Mesenchymal stem cell (in vitro differentiated cells and primary cell): ENCODE measurements around the gene ZRANB1.

Experiments
- DNase-seq: peaks from one replicate; pipeline ENCODE4 v3.0.0-alpha.2; 2013
- H2AFZ ChIP-seq: one replicate; pipeline ENCODE4 v1.6.1; 2013; ENCODE audit warnings: low read depth, mild to moderate bottlenecking, control low read depth, inconsistent platforms, low read length, moderate library complexity
- H2AK5ac ChIP-seq: 2 replicates; pipeline ENCODE4 v1.6.1; 2013; ENCODE audit warnings: low read length, moderate library complexity, mild to moderate bottlenecking, inconsistent platforms; ENCODE audit not compliant: severe bottlenecking
- H2BK120ac ChIP-seq: one replicate; pipeline ENCODE4 v1.6.1; 2013; ENCODE audit warnings: low read depth, mild to moderate bottlenecking, inconsistent platforms, low read length, moderate library complexity
- H2BK12ac ChIP-seq, 2 experiments: one replicate each; pipeline ENCODE4 v1.6.1; 2013; ENCODE audit warnings: inconsistent platforms in 2 of 2, low read length in 2 of 2, mild to moderate bottlenecking in 2 of 2, moderate library complexity in 2 of 2, control low read depth in 1 of 2
- H2BK15ac ChIP-seq: one replicate; pipeline ENCODE4 v1.6.1; 2013; ENCODE audit warnings: mild to moderate bottlenecking, low read depth, inconsistent platforms; ENCODE audit not compliant: poor library complexity, severe bottlenecking
- H2BK5ac ChIP-seq: 2 replicates; pipeline ENCODE4 v1.6.1; 2013; ENCODE audit warnings: low read depth, mild to moderate bottlenecking, low read length, control low read depth, inconsistent platforms; ENCODE audit not compliant: poor library complexity, severe bottlenecking
- H3K14ac ChIP-seq, 2 experiments: one replicate each; pipeline ENCODE4 v1.6.1; 2013; ENCODE audit warnings: inconsistent platforms in 2 of 2, low read length in 2 of 2, control low read depth in 1 of 2, mild to moderate bottlenecking in 1 of 2, moderate library complexity in 1 of 2
- H3K18ac ChIP-seq, 2 experiments: one replicate each; pipeline ENCODE4 v1.6.1; 2013; ENCODE audit warnings: inconsistent platforms in 2 of 2, low read length in 2 of 2, control low read depth in 1 of 2, low read depth in 1 of 2, mild to moderate bottlenecking in 1 of 2
- H3K23ac ChIP-seq, 2 experiments: one replicate each; pipeline ENCODE4 v1.6.1; 2013; ENCODE audit warnings: inconsistent platforms in 2 of 2, low read length in 2 of 2, mild to moderate bottlenecking in 2 of 2, moderate library complexity in 2 of 2, control low read depth in 1 of 2
- H3K27ac ChIP-seq: 2 replicates; pipeline ENCODE4 v1.5.1; 2013; ENCODE audit warnings: mild to moderate bottlenecking, moderate library complexity, low read length, control low read depth, inconsistent platforms; ENCODE audit not compliant: poor library complexity, severe bottlenecking
- H3K27me3 ChIP-seq, 2 experiments: 2 replicates each; pipeline versions ENCODE4 v1.6.1 to v1.7.0; 2013; ENCODE audit warnings: low read length in 2 of 2, mild to moderate bottlenecking in 2 of 2, moderate library complexity in 2 of 2, control low read depth in 1 of 2, inconsistent platforms in 1 of 2; ENCODE audit not compliant: control insufficient read depth in 1 of 2, insufficient read depth in 1 of 2
- H3K36me3 ChIP-seq, 2 experiments: 2 replicates each; pipeline versions ENCODE4 v1.6.1 to v1.7.0; 2013; ENCODE audit warnings: low read length in 2 of 2, control low read depth in 1 of 2, inconsistent platforms in 1 of 2, low read depth in 1 of 2, mild to moderate bottlenecking in 1 of 2; ENCODE audit not compliant: insufficient read depth in 2 of 2, control insufficient read depth in 1 of 2
- H3K4ac ChIP-seq, 2 experiments: one replicate each; pipeline ENCODE4 v1.6.1; 2013; ENCODE audit warnings: inconsistent platforms in 2 of 2, low read length in 2 of 2, mild to moderate bottlenecking in 2 of 2, moderate library complexity in 2 of 2, control low read depth in 1 of 2, low read depth in 1 of 2
- H3K4me1 ChIP-seq: 2 replicates; pipeline ENCODE4 v1.6.1; 2013; ENCODE audit warnings: low read depth, low read length, control low read depth; ENCODE audit not compliant: control insufficient read depth, insufficient read depth
- H3K4me2 ChIP-seq: 2 replicates; pipeline ENCODE4 v1.6.1; 2013; ENCODE audit warnings: low read length, mild to moderate bottlenecking, inconsistent platforms; ENCODE audit not compliant: poor library complexity, severe bottlenecking
- H3K4me3 ChIP-seq, 2 experiments: 2 replicates each; pipeline versions ENCODE4 v1.5.1 to v1.7.0; 2013; ENCODE audit warnings: low read length in 2 of 2, mild to moderate bottlenecking in 2 of 2, control low read depth in 1 of 2, low read depth in 1 of 2; ENCODE audit not compliant: insufficient read depth in 1 of 2
- H3K79me1 ChIP-seq: replicated peaks from 2 replicates; pipeline ENCODE4 v1.6.1; 2013; ENCODE audit warnings: mild to moderate bottlenecking, control low read depth, low read length, inconsistent platforms; ENCODE audit not compliant: poor library complexity, severe bottlenecking
- H3K9ac ChIP-seq: 2 replicates; pipeline ENCODE4 v1.7.0; 2013; ENCODE audit warnings: mild to moderate bottlenecking, low read length, moderate library complexity
- H3K9me3 ChIP-seq: 2 replicates; pipeline ENCODE4 v1.7.0; 2013; ENCODE audit warnings: mild to moderate bottlenecking, low read length; ENCODE audit not compliant: control insufficient read depth
- H4K8ac ChIP-seq: one replicate; pipeline ENCODE4 v1.6.1; 2013; ENCODE audit warnings: inconsistent platforms, mild to moderate bottlenecking, low read length, moderate library complexity
- H4K91ac ChIP-seq: one replicate; pipeline ENCODE4 v1.6.1; 2013; ENCODE audit warnings: mild to moderate bottlenecking, low read length, inconsistent platforms
- WGBS: methylation state at CpG from one replicate; pipeline ENCODE4 v1.1.7; 2013; ENCODE audit warnings: mixed read lengths; 5-methylcytosine and 5-hydroxymethylcytosine counted together

Gene ZRANB1

DNA sequence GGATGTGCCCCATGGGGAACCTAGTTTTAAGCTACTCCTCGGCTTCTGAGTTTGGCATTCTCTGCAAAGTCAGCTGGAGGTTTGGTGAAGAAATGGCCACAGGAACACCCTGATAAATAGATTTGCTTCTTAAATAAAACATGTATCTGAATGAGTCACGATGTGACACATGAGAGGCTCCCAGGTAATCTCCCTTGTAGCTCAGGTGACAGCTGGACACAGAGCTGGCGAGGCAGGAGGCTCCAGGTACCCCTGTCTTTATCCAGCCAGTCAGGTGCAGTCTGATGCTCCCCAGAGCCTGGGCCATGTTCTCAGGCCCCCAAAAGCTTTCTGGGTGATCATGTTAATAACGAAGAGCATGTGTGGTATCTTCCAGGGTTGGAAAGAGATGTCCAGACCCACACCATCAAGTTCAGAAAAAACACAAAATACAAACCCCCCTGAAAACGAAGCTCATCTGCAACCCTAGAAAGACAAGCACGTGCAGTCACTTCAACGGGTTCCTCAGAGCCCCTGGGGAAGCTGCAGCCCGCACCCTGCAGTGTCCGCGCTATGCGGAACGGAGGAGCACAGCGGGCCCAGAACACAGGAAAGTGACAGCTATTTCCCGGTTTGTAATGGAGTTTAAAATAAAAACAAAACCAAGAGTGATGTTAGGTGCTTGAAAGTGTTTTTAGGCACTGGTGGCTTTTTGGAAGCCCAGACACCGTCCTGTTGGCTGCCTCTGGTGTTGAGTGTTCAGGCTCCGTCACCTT, 69.4 kb downstream of the ZRANB1 start:
- Histone ChIP-seq H3K18ac (no peak overlapping the region), H2BK5ac (no peak overlapping the region), H3K4ac (no peak overlapping the region), H2BK15ac (no peak overlapping the region), H3K9ac (no peak overlapping the region), H3K79me1 (peaks cover 81% of the 10 kb centered on the region), H2AFZ (no peak overlapping the region), H2BK12ac (no peak overlapping the region), H2BK120ac (no peak overlapping the region), H4K91ac (no peak overlapping the region), H3K27me3 (no peaks in the 10 kb centered on the region), H3K23ac (no peak overlapping the region), H4K8ac (no peak overlapping the region), H3K27ac (no peak overlapping the region), H3K14ac (no peak overlapping the region), H2AK5ac (no peak overlapping the region), H3K9me3 (no peaks in the 10 kb centered on the region), H3K36me3 (peaks cover 20 to 69% of the 10 kb centered on the region in 2 experiments), H3K4me2 (no peak overlapping the region), H3K4me3 (peak overlapping the region in 1 of 2 experiments; percentile 11), H3K4me1 (peaks cover 4% of the 10 kb centered on the region)
- 96% methylated on average over 15 of the region's 16 CpGs for WGBS
- no peak for DNase-seq

DNA sequence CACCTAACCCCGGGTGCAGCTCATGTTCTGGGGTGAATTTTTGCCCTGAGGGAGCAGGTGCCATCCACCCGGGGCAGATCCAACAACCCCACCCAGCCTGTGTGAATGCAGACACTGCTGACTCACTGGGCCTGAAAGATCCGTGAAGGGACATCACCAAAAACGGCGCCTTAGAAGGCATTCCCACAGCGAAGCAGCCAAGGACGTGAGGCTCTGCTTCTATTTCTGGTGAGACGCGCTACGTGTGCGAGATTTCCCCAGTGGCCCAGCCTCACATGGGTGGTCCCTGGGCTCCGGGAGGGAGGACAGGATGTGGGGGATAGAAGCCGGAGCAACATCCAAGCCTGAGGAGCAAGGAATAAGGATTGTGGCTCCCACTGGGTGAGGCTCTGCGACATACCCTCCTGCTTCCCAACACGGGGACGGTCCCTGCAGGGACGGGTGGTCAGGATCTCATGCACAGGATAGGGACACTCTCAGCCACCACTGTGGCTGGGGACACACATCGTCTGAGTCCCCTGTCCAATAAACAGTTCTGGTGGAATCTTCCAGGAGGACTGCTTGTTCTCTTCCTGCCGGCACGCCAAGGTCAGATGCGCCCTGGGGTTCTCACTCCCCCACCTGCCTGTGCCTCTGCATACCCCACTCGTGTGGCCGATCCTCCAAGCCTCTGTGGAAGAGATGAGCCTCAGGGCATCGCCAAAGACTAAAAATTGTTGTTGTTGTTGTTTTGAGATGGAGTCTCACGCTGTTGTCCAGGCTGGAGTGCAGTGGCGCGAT, 70.2 kb downstream of the ZRANB1 start:
- Histone ChIP-seq H2BK120ac (no peak overlapping the region), H3K9me3 (no peaks in the 10 kb centered on the region), H3K79me1 (peaks cover 78% of the 10 kb centered on the region), H4K8ac (no peak overlapping the region), H4K91ac (no peak overlapping the region), H2AFZ (no peak overlapping the region), H3K4me3 (peak overlapping the region in 1 of 2 experiments; percentile 11), H3K9ac (no peak overlapping the region), H3K4ac (no peak overlapping the region), H2BK5ac (no peak overlapping the region), H3K27ac (no peak overlapping the region), H3K36me3 (peaks cover 20 to 69% of the 10 kb centered on the region in 2 experiments), H3K18ac (no peak overlapping the region), H3K14ac (peak overlapping the region in 1 of 2 experiments; percentile 9), H2AK5ac (no peak overlapping the region), H2BK15ac (no peak overlapping the region), H3K4me1 (peaks cover 5% of the 10 kb centered on the region), H3K27me3 (no peaks in the 10 kb centered on the region), H2BK12ac (no peak overlapping the region), H3K4me2 (no peak overlapping the region), H3K23ac (peak overlapping the region in 1 of 2 experiments; percentile 51)
- 94% methylated on average over 26 of the region's 27 CpGs for WGBS
- no peak for DNase-seq

DNA sequence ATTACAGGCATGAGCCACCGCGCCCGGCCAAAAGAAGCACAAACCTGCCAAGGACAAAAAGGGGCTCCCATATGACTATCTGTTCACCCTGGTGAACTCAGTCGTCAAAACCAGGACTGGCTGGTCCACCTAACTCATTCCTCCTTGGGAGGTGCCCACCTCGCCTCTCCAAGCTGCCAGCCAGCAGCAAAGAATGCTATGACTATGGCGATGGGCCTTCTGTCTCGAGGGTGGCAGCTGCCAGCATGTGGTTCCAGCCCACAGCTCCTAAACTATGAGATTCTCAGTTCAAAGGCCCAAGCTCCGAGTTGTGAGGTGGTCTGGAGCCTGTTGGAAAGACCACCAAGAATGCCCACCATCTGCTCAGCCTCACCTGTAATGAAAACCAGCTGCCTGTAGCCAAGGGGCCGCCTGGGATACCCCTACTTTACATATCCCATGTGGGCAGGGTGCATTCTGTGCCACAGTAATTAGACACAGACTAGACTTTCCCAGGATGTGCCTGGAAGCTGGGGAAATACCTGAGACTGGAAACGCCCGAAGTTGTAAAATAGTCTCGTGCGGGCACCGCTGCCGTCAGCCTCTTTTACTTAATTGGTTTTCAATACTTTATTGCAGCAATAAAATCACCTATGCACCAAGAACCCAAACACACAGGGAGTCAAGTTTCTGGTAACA, 71.1 kb downstream of the ZRANB1 start:
- DNase-seq: no peak
- WGBS: 93% methylated on average over 15 of the region's 15 CpGs
- no peak overlapping the region for H3K4ac ChIP-seq
- H3K18ac ChIP-seq: no peak overlapping the region
- H3K9me3 ChIP-seq: no peaks in the 10 kb centered on the region
- no peak overlapping the region for H2AK5ac ChIP-seq
- H3K36me3 ChIP-seq: peaks cover 20 to 65% of the 10 kb centered on the region in 2 experiments
- no peak overlapping the region for H2BK15ac ChIP-seq
- H3K23ac ChIP-seq: no peak overlapping the region
- H3K4me1 ChIP-seq: peaks cover 12% of the 10 kb centered on the region
- H3K27ac ChIP-seq: no peak overlapping the region
- H2BK12ac ChIP-seq: no peak overlapping the region
- H2BK120ac ChIP-seq: no peak overlapping the region
- no peak overlapping the region for H3K4me3 ChIP-seq
- no peak overlapping the region for H3K4me2 ChIP-seq
- H3K27me3 ChIP-seq: no peaks in the 10 kb centered on the region
- H2BK5ac ChIP-seq: no peak overlapping the region
- H2AFZ ChIP-seq: no peak overlapping the region
- H4K91ac ChIP-seq: no peak overlapping the region
- peaks cover 78% of the 10 kb centered on the region for H3K79me1 ChIP-seq
- H3K9ac ChIP-seq: no peak overlapping the region
- H4K8ac ChIP-seq: no peak overlapping the region
- no peak overlapping the region for H3K14ac ChIP-seq

DNA sequence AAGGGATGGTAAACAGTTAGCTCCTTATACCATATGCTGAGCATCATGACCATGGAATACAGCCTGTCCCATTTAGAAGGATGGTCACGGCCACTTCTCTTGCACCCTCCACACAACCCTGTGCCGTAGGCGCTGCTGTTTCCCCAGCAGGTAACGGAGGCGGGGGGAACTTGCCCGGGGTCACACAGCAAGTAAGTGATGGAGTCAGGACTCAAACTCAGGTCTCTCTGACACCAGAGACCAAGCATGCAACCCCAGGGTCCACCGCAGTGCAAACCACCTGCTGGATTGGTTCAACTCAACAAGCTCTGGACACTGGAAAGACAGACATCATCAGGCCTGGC, 71.6 kb downstream of the ZRANB1 start:
- Histone ChIP-seq H3K79me1 (peaks cover 74% of the 10 kb centered on the region), H3K27me3 (no peaks in the 10 kb centered on the region), H3K14ac (no peak overlapping the region), H3K27ac (no peak overlapping the region), H2BK5ac (no peak overlapping the region), H2BK120ac (no peak overlapping the region), H2AFZ (no peak overlapping the region), H3K4me1 (peaks cover 14% of the 10 kb centered on the region), H2BK12ac (no peak overlapping the region), H2BK15ac (no peak overlapping the region), H3K18ac (no peak overlapping the region), H3K4ac (no peak overlapping the region), H4K8ac (no peak overlapping the region), H3K4me2 (no peak overlapping the region), H3K36me3 (peaks cover 20 to 62% of the 10 kb centered on the region in 2 experiments), H3K4me3 (no peak overlapping the region), H3K9me3 (no peaks in the 10 kb centered on the region), H3K23ac (no peak overlapping the region), H2AK5ac (no peak overlapping the region), H4K91ac (no peak overlapping the region), H3K9ac (no peak overlapping the region)
- WGBS: 98% methylated on average over 7 of the region's 7 CpGs
- no peak for DNase-seq
